Adipose tissue (tissue), 3 donors: ENCODE data around the gene HTR2B. TPM values are rescaled to one million over a fixed set of nuclear protein-coding genes. Genes with fewer than 3 reads are reported as not detected.
"Not testable (repeated sequence)": the region's sequence is repeated elsewhere in the genome, so short reads cannot be mapped to it uniquely, and the experiment has no call there.

Source experiments
- H3K27ac ChIP-seq: one replicate; pipeline ENCODE4 v1.5.1; 2013; ENCODE audit warnings: low read depth, low read length
- WGBS, 3 donors: extraction: QIAGEN DNeasy Blood & Tissue Kit; methylation state at CpG; one replicate each; pipeline ENCODE4 v1.1.7; 2013; 5-methylcytosine and 5-hydroxymethylcytosine counted together
- polyA plus RNA-seq, 3 donors: library from polyadenylated mRNA; stranded (reverse); fragments of 200-250 nt; gene quantifications; one replicate each; pipeline ENCODE4 v1.2.3, GENCODE V29; 2013
- donor health status: healthy with polysubstance abuse.
- donor health status: Bipolar disorder and iron deficiency.
- donor health status: healthy.

Gene HTR2B
- polyA plus RNA-seq, 3 donors: 0.05 to 0.67 (median 0.12) TPM

DNA sequence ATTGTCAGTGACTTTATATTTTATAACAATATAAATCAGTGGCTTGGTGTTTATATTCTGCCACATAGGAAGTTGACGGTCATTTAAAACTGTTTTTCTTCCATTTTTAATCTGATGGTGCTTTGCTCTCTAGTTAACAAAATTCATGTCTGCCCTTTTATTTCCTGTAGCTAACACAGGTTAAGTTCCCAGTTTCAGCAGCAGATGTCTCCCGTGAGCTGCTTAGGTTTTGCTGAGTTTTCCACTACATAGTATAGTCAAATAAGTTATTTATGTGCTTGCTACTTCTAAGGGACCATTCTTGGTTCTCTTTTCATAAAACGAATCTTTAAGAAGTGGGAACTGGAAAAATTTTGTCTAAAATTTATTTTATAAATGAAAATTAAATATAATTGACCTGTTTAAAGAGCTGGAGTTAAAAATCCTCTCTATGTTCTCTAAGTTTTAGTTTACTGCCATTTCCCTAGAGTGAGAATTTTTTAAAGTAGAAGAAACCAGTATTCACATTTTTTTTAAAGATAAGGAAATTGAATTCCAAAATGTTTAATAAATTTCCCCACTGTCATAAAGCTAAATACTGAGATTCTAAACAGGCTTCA lies 20.6 kb downstream of the HTR2B start:
- H3K27ac ChIP-seq: no peak overlapping the region
- 7 to 10% (median 9%) methylated on average over 3 of the region's 3 CpGs for WGBS, 3 donors

DNA sequence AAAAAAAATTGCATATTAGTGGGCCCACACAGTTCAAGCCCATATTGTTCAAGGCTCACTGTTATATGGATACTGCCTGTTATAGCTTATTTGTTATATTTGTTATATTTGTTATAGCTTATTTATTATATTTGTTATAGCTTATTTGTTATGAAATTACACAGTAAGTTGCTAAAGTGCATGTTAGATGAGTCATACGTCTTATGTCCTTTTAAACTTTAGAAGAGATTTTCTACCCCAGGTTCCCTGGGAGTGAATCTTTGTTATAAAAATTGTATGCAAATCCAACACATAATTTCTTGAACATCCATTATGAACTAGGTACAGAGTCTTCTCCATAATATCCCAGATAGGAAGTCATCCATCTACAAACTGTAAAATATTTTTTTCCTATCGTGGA lies 22.1 kb downstream of the HTR2B start:
- WGBS, 3 donors: 79 to 89% (median 80%) methylated on average over 2 of the region's 2 CpGs
- H3K27ac ChIP-seq: no peak overlapping the region

GRCh38 chr2:231100990-231101389 lies 23.9 kb downstream of the HTR2B start:
- H3K27ac ChIP-seq: no peak overlapping the region
- 83 to 97% (median 93%) methylated on average over 4 of the region's 4 CpGs for WGBS, 3 donors

- WGBS, 3 donors: 94 to 98% (median 96%) methylated on average over 2 of the region's 2 CpGs
- H3K27ac ChIP-seq: not testable (repeated sequence)
Measured at GRCh38 chr2:231100321-231100720, 24.5 kb downstream of the HTR2B start.

DNA sequence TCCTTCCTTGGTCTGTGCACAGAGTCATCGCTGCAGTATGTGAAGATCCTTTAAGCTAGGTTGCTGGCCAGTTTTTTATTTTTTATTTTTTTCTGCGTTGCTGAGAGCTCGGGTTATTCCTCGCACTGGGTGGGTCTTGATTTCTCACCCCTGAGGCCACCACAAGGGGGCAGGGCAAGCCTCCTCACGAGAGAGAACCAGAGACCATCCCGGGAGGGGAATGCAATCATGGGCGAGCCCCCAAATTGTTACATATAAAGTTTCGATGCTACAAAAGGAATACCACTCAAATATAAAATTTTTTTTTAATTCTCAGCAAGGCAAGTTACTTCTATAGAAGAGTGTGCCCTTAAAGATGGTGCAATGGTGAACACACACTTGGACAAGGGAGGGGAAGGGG lies 24.9 kb downstream of the HTR2B start:
- H3K27ac ChIP-seq: no peak overlapping the region
- 97 to 99% (median 97%) methylated on average over 8 of the region's 8 CpGs for WGBS, 3 donors

- H3K27ac ChIP-seq: no peak overlapping the region
- 78 to 94% (median 89%) methylated on average over 4 of the region's 4 CpGs for WGBS, 3 donors
Measured at GRCh38 chr2:231094736-231095346, 30.0 kb downstream of the HTR2B start.

DNA sequence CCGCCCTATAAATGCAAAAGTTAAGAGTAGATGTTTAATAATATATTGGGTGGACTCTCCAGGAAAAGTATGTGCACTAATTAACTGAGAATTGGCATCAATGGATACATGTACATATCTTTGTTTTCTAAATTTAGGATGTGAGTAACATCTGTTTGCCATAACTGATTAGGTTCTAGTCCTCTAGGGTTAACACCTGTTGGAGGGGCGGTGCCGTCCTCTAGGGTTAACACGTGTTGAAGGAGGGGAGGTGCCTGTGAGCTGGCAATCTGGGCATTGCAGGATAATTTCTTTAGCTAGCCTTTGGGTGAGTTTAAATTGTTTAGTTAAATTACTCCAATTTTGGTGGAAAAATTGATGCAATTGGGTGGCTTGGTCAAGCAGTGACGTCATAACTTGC lies 30.9 kb downstream of the HTR2B start:
- 84 to 95% (median 88%) methylated on average over 5 of the region's 5 CpGs for WGBS, 3 donors
- no peak overlapping the region for H3K27ac ChIP-seq

- 63 to 89% (median 84%) methylated on average over 4 of the region's 4 CpGs for WGBS, 3 donors
- no peak overlapping the region for H3K27ac ChIP-seq
Measured at GRCh38 chr2:231088754-231089153, 36.1 kb downstream of the HTR2B start.

DNA sequence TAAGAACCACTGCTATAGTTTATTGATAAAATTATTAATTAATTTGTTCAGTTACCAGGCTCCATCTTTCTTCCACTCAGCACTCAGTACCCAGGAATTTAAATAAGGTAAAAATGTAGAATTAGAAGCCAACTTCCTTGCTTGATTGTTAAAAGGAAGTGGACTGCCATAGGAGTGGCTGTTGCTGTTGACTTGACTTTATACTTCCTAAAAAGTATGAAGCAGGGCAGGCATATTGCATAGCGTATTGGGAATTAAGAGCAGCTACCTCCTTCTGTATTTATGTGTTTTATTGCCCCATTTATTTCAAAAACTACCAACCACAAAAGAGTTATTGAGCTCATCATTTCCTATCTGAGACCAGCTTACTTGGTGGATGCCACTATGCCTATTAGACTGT lies 40.3 kb downstream of the HTR2B start:
- 55 to 91% (median 63%) methylated on average over 1 of the region's 1 CpG for WGBS, 3 donors
- no peak overlapping the region for H3K27ac ChIP-seq

DNA sequence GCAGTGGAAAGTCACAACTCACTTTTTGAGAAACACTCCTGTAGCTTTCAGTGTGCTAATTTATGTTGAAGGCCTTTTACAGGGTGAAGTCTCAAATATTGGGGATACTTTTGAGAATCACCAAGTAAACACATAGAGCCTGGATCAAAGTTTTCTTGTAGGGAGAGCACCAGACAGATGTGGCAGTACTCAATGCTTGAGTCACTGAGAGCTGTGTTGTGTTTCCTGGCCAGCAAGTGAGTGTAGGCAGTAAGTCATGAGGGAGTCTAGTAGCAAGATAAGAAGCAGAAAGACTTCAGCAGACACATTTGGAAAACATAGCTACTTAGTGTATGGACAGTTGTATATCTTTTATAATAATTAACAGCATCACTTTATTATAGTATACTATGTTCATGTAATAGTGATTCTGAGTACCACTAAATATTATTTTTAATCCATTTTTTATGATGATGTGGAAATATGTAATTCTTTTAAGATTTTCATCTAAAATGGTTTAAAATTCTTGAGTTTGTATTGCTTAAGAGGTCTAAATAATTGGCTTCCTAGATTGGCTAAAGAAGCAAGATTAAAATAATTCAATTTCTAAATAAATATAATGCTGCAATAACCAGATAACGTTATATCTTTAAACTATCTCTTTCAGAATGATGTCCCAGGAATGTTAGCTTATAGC lies 55.3 kb downstream of the HTR2B start:
- no peak overlapping the region for H3K27ac ChIP-seq
- WGBS, 3 donors: 91 to 95% (median 94%) methylated on average over 1 of the region's 1 CpG

DNA sequence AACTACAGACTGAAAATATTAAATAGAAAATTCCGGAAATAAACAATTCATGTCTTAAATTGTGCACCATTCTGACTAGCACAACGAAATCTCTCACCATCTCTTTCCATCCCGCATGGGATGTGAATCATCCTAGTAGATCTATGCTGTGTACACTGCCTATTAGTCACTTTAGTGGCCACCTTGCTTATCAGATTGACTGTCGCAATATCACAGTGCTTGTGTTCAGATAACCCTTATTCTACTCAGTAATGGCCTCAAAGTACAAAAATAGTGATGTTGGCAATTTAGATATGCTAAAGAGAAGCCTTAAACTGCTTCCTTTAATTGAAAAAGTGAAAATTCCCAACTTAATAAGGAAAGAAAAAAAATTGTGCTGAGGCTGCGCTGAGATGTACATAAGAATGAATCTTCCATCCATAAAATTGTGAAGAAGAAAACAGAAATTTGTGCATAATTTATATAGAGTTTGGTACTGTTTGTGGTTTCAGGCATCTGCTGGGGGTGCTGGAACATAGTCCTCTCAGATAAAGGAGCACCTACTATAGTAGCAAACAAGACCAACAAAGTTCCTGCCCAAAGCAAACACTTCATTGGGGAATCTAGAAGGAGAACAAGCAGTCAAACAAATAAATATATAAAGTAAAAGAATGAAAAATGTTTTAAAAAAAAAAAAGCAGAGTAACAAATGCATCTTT lies 56.2 kb downstream of the HTR2B start:
- WGBS, 3 donors: 91 to 96% (median 92%) methylated on average over 5 of the region's 5 CpGs
- no peak overlapping the region for H3K27ac ChIP-seq

DNA sequence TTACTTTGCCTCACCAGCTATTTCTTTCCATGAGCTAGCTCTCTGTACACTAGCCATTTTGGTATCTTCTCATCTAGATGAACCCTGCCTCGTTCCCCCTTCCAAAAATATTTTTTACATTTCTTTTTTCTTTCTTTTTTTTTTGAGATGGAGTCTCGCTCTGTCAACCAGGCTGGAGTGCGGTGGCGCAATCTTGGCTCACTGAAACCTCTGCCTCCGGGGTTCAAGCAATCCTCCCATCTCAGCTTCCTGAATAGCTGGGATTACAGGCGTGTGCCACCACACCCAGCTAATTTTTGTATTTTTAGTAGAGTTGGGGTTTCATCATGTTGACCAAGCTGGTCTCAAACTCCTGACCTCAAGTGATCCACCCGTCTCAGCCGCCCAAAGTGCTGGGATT lies 57.3 kb downstream of the HTR2B start:
- WGBS, 3 donors: 73 to 95% (median 86%) methylated on average over 8 of the region's 8 CpGs
- not testable (repeated sequence) for H3K27ac ChIP-seq

DNA sequence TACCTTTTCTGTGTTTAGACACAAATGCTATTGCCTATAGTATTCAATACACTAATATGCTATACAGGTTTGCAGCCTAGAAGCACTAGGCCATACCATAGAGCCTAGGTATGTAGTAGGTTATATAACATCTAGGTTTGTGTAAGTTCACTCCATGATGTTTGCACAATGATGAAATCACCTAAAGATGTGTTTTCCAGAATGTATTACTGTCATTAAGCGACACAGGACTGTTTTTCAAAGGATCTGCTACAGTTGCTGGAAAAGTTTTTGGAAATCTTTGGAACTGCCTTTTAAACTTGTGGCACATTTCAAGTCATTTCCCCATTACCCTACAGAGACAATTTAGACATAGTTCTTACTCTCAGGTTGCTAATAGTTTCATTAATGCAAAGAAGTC lies 58.9 kb downstream of the HTR2B start:
- no peak overlapping the region for H3K27ac ChIP-seq
- 96 to 99% (median 97%) methylated on average over 1 of the region's 1 CpG for WGBS, 3 donors

GRCh38 chr2:231063347-231063746 lies 61.5 kb downstream of the HTR2B start:
- no peak overlapping the region for H3K27ac ChIP-seq
- WGBS, 3 donors: 100% methylated on average over 1 of the region's 1 CpG

DNA sequence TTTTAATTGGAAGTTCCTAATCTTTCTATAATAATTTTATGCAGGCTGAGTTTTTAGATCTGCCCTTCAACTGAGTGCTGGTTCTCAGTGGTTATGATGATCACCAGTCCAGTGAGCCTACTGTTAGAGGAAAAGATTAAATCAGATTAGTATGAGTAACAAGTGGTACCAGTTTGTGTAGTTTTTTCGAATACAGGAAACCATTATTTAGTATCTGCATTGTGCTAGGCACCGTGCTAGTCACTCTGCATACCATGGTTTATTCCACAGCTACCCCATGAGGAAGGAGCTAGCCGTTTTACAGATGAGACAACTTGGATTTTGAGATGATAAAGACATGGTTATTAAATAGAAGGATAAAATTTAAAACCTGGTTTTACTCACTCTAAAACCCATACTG lies 62.1 kb downstream of the HTR2B start:
- H3K27ac ChIP-seq: no peak overlapping the region
- WGBS, 3 donors: 79 to 90% (median 86%) methylated on average over 3 of the region's 3 CpGs

DNA sequence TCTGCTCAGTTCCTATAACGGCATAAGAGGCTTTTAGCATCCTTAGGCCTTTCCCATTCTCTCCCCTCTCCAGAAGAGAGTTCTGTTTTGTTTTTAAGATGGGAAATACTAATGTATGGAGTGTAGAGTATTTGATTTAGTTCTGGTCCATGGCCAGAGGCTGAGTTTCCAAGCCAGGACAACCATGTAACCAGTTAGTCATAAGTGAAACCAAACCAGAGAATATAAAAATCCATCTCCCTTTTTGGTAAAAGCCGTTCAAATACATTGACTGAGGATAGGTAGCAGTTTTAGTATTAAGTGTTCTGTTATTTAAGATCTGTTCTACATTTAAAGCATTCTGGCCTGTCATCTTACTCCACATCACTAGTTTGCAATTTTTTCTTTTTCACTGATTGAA lies 65.1 kb downstream of the HTR2B start:
- WGBS, 3 donors: 76 to 84% (median 81%) methylated on average over 2 of the region's 2 CpGs
- H3K27ac ChIP-seq: no peak overlapping the region

DNA sequence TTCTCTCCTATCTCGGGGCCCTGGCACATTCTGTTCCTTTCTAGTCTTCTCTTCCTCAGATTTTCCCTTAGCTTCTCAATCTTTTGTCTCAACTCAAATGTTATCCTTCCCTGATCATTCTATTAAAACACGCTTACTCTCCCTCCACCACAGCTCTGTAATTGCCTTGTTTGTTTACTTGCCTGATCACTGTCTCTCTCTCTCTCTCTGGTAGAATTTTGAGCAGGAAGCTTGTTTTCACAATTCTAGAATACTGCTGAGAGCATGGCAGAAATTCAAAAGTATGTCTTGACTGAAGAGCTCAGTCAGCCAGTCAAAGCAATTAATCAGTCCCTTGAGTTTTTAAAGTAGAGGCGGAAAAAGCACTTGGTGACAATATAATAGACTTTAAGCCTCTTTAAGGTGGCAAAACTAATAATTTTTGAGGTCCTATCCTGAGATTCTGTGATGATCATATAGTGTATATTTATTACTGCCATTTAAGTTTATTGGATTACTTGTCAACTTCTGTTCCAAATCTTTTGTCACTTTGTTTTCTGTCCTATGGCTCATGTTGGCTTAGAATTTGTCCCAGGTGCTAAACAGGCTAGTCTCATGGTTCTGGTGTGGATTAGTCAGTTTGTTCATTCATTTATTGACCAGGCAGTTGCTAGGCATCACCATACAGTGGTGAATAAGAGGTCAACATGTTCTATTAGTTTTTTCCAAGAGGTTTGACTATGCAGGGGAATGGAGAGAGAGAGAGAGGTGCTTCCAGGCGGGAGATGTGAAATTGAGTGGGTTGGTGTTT lies 65.9 kb downstream of the HTR2B start:
- 71 to 83% (median 81%) methylated on average over 4 of the region's 4 CpGs for WGBS, 3 donors
- no peak overlapping the region for H3K27ac ChIP-seq
